ENCODE measurements around the gene ATP1B1. TPM values are rescaled to one million over a fixed set of nuclear protein-coding genes. Genes with fewer than 3 reads are reported as not detected.

ATP1B1 gene
- total and polyA plus RNA-seq, 9 of the 15 experiments (the other 6 are each of a cell fraction or from before 2014, with no cell fraction given), result 0.76 to 3.0 (median 1.7) TPM

DNA sequence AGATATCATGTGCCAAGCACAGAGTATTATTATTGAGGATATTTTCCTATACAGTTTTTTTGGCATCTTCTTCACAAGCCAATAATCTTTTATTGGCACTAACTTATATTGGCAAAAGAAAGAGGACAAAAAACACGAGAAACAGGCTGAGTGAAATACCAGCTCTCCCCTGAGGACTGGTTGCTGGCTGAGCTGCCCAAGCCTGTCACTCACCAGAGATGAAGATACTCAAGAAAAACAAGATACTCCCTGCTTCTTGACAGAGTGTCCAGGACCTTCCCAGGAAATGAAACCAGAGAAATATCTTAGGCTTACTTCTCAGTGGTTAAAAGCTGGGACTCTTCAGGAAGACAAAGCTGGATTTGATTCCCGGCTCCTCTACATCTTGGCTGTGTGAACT, 35.9 kb upstream of the ATP1B1 start (continued):
- no peak for TF ChIP-seq MBD1 (CRISPR knock-in tag; IDR thresholded peaks at IDR 0.05)
- no peak for TF ChIP-seq TAF9B (IDR thresholded peaks at IDR 0.05; ENCODE audit: partially characterized antibody)
- TF ChIP-seq HDAC3 (IDR thresholded peaks at IDR 0.05; ENCODE audit: borderline replicate concordance, partially characterized antibody), result no peak
- TF ChIP-seq ZC3H4 (CRISPR knock-in tag; IDR thresholded peaks at IDR 0.05; ENCODE audit: borderline replicate concordance), result no peak
- TF ChIP-seq ETV5 (CRISPR knock-in tag; IDR thresholded peaks at IDR 0.05; ENCODE audit: low read depth), result no peak
- no peak for TF ChIP-seq RBM34 (IDR thresholded peaks at IDR 0.05; ENCODE audit: borderline replicate concordance, insufficient read depth, low read length)
- TF ChIP-seq, protein P1, sequence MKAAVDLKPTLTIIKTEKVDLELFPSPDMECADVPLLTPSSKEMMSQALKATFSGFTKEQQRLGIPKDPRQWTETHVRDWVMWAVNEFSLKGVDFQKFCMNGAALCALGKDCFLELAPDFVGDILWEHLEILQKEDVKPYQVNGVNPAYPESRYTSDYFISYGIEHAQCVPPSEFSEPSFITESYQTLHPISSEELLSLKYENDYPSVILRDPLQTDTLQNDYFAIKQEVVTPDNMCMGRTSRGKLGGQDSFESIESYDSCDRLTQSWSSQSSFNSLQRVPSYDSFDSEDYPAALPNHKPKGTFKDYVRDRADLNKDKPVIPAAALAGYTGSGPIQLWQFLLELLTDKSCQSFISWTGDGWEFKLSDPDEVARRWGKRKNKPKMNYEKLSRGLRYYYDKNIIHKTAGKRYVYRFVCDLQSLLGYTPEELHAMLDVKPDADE (conservative IDR thresholded peaks at IDR 0.05; ENCODE audit: control insufficient read depth, low read depth, low read length), result no peak
- no peak for TF ChIP-seq AFF1 (IDR thresholded peaks at IDR 0.05; ENCODE audit: low read depth in 1 of 2, partially characterized antibody in 2 of 2)
